G401 (cell line): ENCODE measurements around the gene MT1M. TPM values are rescaled to one million over a fixed set of nuclear protein-coding genes. Genes with fewer than 3 reads are reported as not detected.

Experiments used
- total RNA-seq: library from RNA; depleted of rRNA; stranded (reverse); fragments of >200 nt; shearing (Covaris generic); gene quantifications from 2 replicates; pipeline ENCODE4 v1.2.3, GENCODE V29; 2014; rRNA removed

The MT1M gene
- total RNA-seq, 1 experiment from 2014 or later: not detected

Other genes starting within 250 kb of the MT1M start
- 77.0 and 94.4 TPM in 2 replicates for gene AMFR, start 207.1 kb upstream of the MT1M start, total RNA-seq
- gene NUDT21, start 181.3 kb upstream of the MT1M start, total RNA-seq: 106 and 165 TPM in 2 replicates
- gene OGFOD1, start 181.1 kb upstream of the MT1M start, total RNA-seq: 69.8 and 82.3 TPM in 2 replicates
- gene BBS2, start 112.6 kb upstream of the MT1M start, total RNA-seq: 72.5 and 83.8 TPM in 2 replicates
- gene MT4, start 67.6 kb upstream of the MT1M start, total RNA-seq: not detected in 2 replicates
- gene MT3, start 43.1 kb upstream of the MT1M start, total RNA-seq: not detected in 2 replicates
- gene MT2A, start 24.1 kb upstream of the MT1M start, total RNA-seq: 0.43 TPM in 1 of 2 replicates, not detected in the other
- not detected in 2 replicates for gene MT1E, start 6.9 kb upstream of the MT1M start, total RNA-seq
- not detected in 2 replicates for gene MT1A, start 6.0 kb downstream of the MT1M start, total RNA-seq
- gene MT1B, start 19.2 kb downstream of the MT1M start, total RNA-seq: not detected in 2 replicates
- not detected in 2 replicates for gene MT1F, start 25.3 kb downstream of the MT1M start, total RNA-seq
- gene MT1G, start 35.4 kb downstream of the MT1M start, total RNA-seq: not detected in 2 replicates
- gene MT1H, start 37.2 kb downstream of the MT1M start, total RNA-seq: not detected in 2 replicates
- gene MT1X, start 49.8 kb downstream of the MT1M start, total RNA-seq: 0.80 TPM in 1 of 2 replicates, not detected in the other
- gene NUP93, start 97.5 kb downstream of the MT1M start, total RNA-seq: 112 and 136 TPM in 2 replicates
- 0.25 TPM in 1 of 2 replicates, not detected in the other for gene SLC12A3, start 232.5 kb downstream of the MT1M start, total RNA-seq